Cardiac septum (tissue), 1 donor: ENCODE data around the gene NTSR2. TPM values are rescaled to one million over a fixed set of nuclear protein-coding genes. Genes with fewer than 3 reads are reported as not detected.
"Not testable (repeated sequence)": the region's sequence is repeated elsewhere in the genome, so short reads cannot be mapped to it uniquely, and the experiment has no call there.

Source experiments
- DNase-seq: peaks from one replicate; pipeline ENCODE4 v3.0.0-alpha.2; 2020; ENCODE audit warnings: low spot score
- intact Hi-C: fragments of 100-400 bp; cut with DNase I; formaldehyde crosslinking; loops from one replicate; pipeline ENCODE4 v1.14.0; 2022
- total RNA-seq: library from RNA; stranded (reverse); fragmentation: NEBNext Ultra II Directional; extraction: Animal tissue kit (Norgen Biotek cat#: 25700); gene quantifications from one replicate; pipeline ENCODE4 v1.2.1, GENCODE V29; 2021
- donor health status: DM: no; HTN: no; CAD: no.

Gene NTSR2
- total RNA-seq, 1 donor from 2014 or later = not detected

- intact Hi-C loops = no loop called here
- DNase-seq = no peak
These were observed 6.6 kb downstream of the NTSR2 start for GRCh38 chr2:11663427-11663826.

- intact Hi-C loops = no loop called here
- DNase-seq = no peak
These were observed 7.1 kb downstream of the NTSR2 start for GRCh38 chr2:11662882-11663281.

GRCh38 chr2:11661891-11662435 is 8.0 kb downstream of the NTSR2 start:
- intact Hi-C loops = no loop called here
- no peak for DNase-seq

- intact Hi-C loops, DNase-seq: not testable (repeated sequence)
These were observed 9.6 kb downstream of the NTSR2 start for GRCh38 chr2:11660396-11660795.

- DNase-seq = peak; percentile 44
- intact Hi-C loops = no loop called here
These were observed 10.1 kb downstream of the NTSR2 start for GRCh38 chr2:11659851-11660250.

GRCh38 chr2:11659115-11659475 is 10.9 kb downstream of the NTSR2 start:
- DNase-seq = no peak
- intact Hi-C loops = no loop called here

GRCh38 chr2:11658208-11659114 is 11.5 kb downstream of the NTSR2 start:
- intact Hi-C loops = no loop called here

GRCh38 chr2:11657646-11658045 is 12.3 kb downstream of the NTSR2 start:
- DNase-seq = no peak
- intact Hi-C loops = no loop called here

More at GRCh38 chr2:11658208-11659114, 11.5 kb downstream of the NTSR2 start:
- DNase-seq = no peak

GRCh38 chr2:11657195-11657594 is 12.8 kb downstream of the NTSR2 start:
- no peak for DNase-seq
- intact Hi-C loops = no loop called here

GRCh38 chr2:11656671-11657101 is 13.3 kb downstream of the NTSR2 start:
- no peak for DNase-seq
- intact Hi-C loops = no loop called here

GRCh38 chr2:11656252-11656651 is 13.7 kb downstream of the NTSR2 start:
- intact Hi-C loops = no loop called here
- DNase-seq = no peak

- intact Hi-C loops = no loop called here
- DNase-seq = no peak
These were observed 14.5 kb downstream of the NTSR2 start for GRCh38 chr2:11655495-11655894.

GRCh38 chr2:11652553-11652952 is 17.4 kb downstream of the NTSR2 start:
- intact Hi-C loops = no loop called here
- no peak for DNase-seq

GRCh38 chr2:11651856-11652548 is 18.0 kb downstream of the NTSR2 start:
- intact Hi-C loops = no loop called here
- no peak for DNase-seq

GRCh38 chr2:11649093-11649492 is 20.9 kb downstream of the NTSR2 start:
- intact Hi-C loops = no loop called here
- DNase-seq = no peak

- intact Hi-C loops = no loop called here
- DNase-seq = no peak
These were observed 22.0 kb downstream of the NTSR2 start for GRCh38 chr2:11647834-11648600.

GRCh38 chr2:11646530-11646929 is 23.5 kb downstream of the NTSR2 start:
- intact Hi-C loops = no loop called here
- DNase-seq = no peak

GRCh38 chr2:11644293-11644692 is 25.7 kb downstream of the NTSR2 start:
- no peak for DNase-seq
- intact Hi-C loops = no loop called here

GRCh38 chr2:11642972-11643371 is 27.0 kb downstream of the NTSR2 start:
- DNase-seq = no peak
- intact Hi-C loops = no loop called here

- intact Hi-C loops = no loop called here
- DNase-seq = no peak
These were observed 29.9 kb downstream of the NTSR2 start for GRCh38 chr2:11640132-11640531.
